ENCODE measurements around the gene ABHD18. TPM values are rescaled to one million over a fixed set of nuclear protein-coding genes. Genes with fewer than 3 reads are reported as not detected.

The ABHD18 gene
- 5.5 and 7.6 TPM in 2 replicates for total RNA-seq

GRCh38 chr4:127965062-127965802 lies at the start of gene ABHD18, which contains the start of gene MFSD8:
TSS of gene ABHD18 (plus strand) at chr4:127965406. CDS start at chr4:127982956, 17,550 bp downstream.
TSS of gene MFSD8 (minus strand) at chr4:127965173. CDS start at chr4:127965133, 40 bp downstream.

DNA sequence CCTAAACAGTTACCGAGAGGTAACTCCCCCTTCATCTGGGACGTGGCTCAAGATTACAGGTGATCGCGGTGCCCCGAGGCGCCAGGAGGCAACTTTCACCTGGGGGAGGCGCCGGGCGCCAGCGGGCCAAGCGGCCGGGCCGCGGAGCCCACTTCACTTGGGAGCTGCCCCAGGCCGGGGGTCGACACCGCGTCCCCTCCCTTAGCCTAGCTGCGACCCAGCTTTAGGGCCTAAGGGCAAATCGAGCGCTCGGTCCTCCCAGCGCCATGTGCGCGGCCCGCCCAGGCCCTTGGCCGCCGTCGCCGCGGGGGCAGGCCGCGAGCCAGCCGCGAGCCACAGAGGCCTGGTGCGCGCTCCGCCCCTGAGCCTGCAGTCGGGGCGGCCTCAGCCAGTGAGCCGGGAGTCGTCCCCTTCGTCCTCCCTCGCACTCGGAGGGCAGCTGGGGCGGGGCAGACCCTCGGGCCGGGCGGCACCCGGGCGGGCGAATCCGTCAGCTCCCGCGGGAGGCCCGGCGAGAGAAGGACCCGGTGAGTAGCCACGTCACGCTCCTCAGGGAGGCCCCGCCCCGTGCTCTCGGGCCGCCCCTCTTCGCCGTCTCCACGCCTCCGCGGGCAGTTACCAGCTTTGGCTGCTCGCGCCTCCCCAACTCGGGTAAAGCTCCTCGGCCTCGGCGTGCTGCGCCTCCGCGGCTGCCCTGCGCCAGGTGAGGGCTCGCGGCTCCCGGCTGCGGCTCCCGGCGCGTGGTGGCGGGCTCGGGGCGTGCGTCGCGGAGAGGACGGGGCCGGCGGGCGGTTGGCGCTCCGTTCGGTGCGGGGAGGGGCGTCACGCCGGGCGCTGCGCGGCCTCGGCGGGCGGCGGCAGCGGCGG lies 95.7 kb downstream of the ABHD18 start, which contains the start of gene LARP1B:
LARP1B (plus strand) TSS at position 614 of the 867 bp plus-strand sequence. CDS start 13,640 bp downstream, outside the sequence.

Other genes starting within 250 kb of the ABHD18 start
- not detected in 2 replicates for gene SLC25A31, start 235.0 kb upstream of the ABHD18 start, total RNA-seq
- gene HSPA4L, start 183.1 kb upstream of the ABHD18 start, total RNA-seq: 13.8 and 24.8 TPM in 2 replicates
- 0.66 and 19.2 TPM in 2 replicates for gene PLK4, start 84.5 kb upstream of the ABHD18 start, total RNA-seq
- gene MFSD8, start 233 bp upstream of the ABHD18 start, total RNA-seq: 18.0 and 20.9 TPM in 2 replicates
- 16.7 and 19.3 TPM in 2 replicates for gene LARP1B, start 95.9 kb downstream of the ABHD18 start, total RNA-seq

All from smooth muscle cell of trachea (primary cell).